Measurements from ENCODE around the gene ZNF117.

The ZNF117 gene

GRCh38 chr7:64978497-64979203, 12.2 kb downstream of the ZNF117 start:
- TF ChIP-seq YY1 (IDR thresholded peaks at IDR 0.05; ENCODE audit: low read depth) (no peak), USF1 (IDR thresholded peaks at IDR 0.05) (no peak), TEAD4 (IDR thresholded peaks at IDR 0.05) (no peak), RAD21 (IDR thresholded peaks at IDR 0.05; ENCODE audit: low read depth) (no peak), EGR1 (IDR thresholded peaks at IDR 0.05) (no peak)
- TF ChIP-seq, protein P1, sequence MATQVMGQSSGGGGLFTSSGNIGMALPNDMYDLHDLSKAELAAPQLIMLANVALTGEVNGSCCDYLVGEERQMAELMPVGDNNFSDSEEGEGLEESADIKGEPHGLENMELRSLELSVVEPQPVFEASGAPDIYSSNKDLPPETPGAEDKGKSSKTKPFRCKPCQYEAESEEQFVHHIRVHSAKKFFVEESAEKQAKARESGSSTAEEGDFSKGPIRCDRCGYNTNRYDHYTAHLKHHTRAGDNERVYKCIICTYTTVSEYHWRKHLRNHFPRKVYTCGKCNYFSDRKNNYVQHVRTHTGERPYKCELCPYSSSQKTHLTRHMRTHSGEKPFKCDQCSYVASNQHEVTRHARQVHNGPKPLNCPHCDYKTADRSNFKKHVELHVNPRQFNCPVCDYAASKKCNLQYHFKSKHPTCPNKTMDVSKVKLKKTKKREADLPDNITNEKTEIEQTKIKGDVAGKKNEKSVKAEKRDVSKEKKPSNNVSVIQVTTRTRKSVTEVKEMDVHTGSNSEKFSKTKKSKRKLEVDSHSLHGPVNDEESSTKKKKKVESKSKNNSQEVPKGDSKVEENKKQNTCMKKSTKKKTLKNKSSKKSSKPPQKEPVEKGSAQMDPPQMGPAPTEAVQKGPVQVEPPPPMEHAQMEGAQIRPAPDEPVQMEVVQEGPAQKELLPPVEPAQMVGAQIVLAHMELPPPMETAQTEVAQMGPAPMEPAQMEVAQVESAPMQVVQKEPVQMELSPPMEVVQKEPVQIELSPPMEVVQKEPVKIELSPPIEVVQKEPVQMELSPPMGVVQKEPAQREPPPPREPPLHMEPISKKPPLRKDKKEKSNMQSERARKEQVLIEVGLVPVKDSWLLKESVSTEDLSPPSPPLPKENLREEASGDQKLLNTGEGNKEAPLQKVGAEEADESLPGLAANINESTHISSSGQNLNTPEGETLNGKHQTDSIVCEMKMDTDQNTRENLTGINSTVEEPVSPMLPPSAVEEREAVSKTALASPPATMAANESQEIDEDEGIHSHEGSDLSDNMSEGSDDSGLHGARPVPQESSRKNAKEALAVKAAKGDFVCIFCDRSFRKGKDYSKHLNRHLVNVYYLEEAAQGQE (IDR thresholded peaks at IDR 0.05; ENCODE audit: low read depth): no peak

DNA sequence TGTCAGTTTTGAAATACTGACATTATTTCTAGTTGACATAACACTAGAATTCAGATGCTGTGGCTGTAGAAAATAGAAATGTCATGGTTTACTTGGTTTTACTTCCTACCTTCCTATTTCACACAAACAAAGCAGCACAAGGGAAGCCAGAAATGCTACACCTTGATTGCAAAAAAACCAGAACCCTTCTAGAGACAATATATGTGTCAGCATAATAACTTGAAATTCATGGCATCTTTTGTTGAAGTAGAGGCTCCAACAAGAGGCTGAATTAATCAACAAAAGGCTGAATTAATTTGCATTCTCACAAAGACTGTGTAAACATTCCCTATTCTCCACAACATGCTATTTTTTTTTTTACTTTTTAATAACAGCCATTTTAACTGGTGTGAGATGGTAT, 25.2 kb downstream of the ZNF117 start:
- TF ChIP-seq YY1 (IDR thresholded peaks at IDR 0.05; ENCODE audit: low read depth) (no peak), USF1 (IDR thresholded peaks at IDR 0.05) (no peak), NFIC (IDR thresholded peaks at IDR 0.05) (no peak), FOXM1 (IDR thresholded peaks at IDR 0.05; ENCODE audit: borderline replicate concordance, low read depth) (no peak), TAF1 (IDR thresholded peaks at IDR 0.05; ENCODE audit: low read depth) (no peak), TEAD4 (IDR thresholded peaks at IDR 0.05) (no peak), ZBTB7A (IDR thresholded peaks at IDR 0.05; ENCODE audit: low read depth) (no peak), EP300 (IDR thresholded peaks at IDR 0.05; ENCODE audit: borderline replicate concordance) (no peak), TCF12 (IDR thresholded peaks at IDR 0.05; ENCODE audit: low read depth) (no peak), RAD21 (IDR thresholded peaks at IDR 0.05; ENCODE audit: low read depth) (no peak), EGR1 (IDR thresholded peaks at IDR 0.05) (no peak), CREB1 (IDR thresholded peaks at IDR 0.05; ENCODE audit: low read depth) (no peak), CEBPB (IDR thresholded peaks at IDR 0.05) (no peak)
- TF ChIP-seq, protein P2, sequence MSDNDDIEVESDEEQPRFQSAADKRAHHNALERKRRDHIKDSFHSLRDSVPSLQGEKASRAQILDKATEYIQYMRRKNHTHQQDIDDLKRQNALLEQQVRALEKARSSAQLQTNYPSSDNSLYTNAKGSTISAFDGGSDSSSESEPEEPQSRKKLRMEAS (IDR thresholded peaks at IDR 0.05): no peak
- TF ChIP-seq, protein P1 (IDR thresholded peaks at IDR 0.05; ENCODE audit: low read depth): no peak

- TF ChIP-seq TEAD4 (IDR thresholded peaks at IDR 0.05) (no peak), USF1 (IDR thresholded peaks at IDR 0.05) (no peak), NFIC (IDR thresholded peaks at IDR 0.05) (no peak)
- TF ChIP-seq, protein P1 (IDR thresholded peaks at IDR 0.05; ENCODE audit: low read depth): no peak
Observed at GRCh38 chr7:64959072-64959747, 31.6 kb downstream of the ZNF117 start.

- TF ChIP-seq, protein P2 (IDR thresholded peaks at IDR 0.05): no peak
- peak; percentile 82 for TF ChIP-seq RAD21 (IDR thresholded peaks at IDR 0.05; ENCODE audit: low read depth)
Observed at GRCh38 chr7:64951250-64951848, 39.5 kb downstream of the ZNF117 start.
